H1 (cell line): ENCODE results near the gene PGA5. TPM values are rescaled to one million over a fixed set of nuclear protein-coding genes. Genes with fewer than 3 reads are reported as not detected.

Experiments used
- CTCF ChIA-PET: fragments of 300-600 bp; sonication (Branson Sonifier 250); formaldehyde crosslinking; loops from one replicate; lab custom pipeline; 2021; ENCODE audit not compliant: partially characterized antibody; lab: Charles Lee
- POLR2A ChIA-PET: fragments of 300-600 bp; sonication (Branson Sonifier 250); formaldehyde crosslinking; loops from one replicate; lab custom pipeline; 2021; ENCODE audit warnings: inconsistent platforms; ENCODE audit not compliant: partially characterized antibody; lab: Charles Lee
- DNase-seq, 2 experiments: peaks; one replicate each; pipeline versions ENCODE4 v3.0.0 to v3.0.0-alpha.2; 2010 to 2022; ENCODE audit warnings: low spot score in 2 of 2, low read depth in 1 of 2, mixed read lengths in 1 of 2
- FAIRE-seq: peaks from 2 replicates; lab custom pipeline; 2011; peaks lifted over from hg19 to GRCh38; lab: Jason Lieb, UNC
- H2AFZ ChIP-seq: 2 replicates; pipeline ENCODE4 v1.8.1; 2012; ENCODE audit warnings: low read length, inconsistent platforms
- H2AK5ac ChIP-seq: 2 replicates; pipeline ENCODE4 v1.6.1; 2013; ENCODE audit warnings: low read depth, low read length
- H2BK120ac ChIP-seq: replicated peaks from 2 replicates; pipeline ENCODE3; 2013; ENCODE audit warnings: low read depth, low read length, inconsistent platforms
- H2BK12ac ChIP-seq: 2 replicates; pipeline ENCODE4 v1.6.1; 2013; ENCODE audit warnings: low read depth, low read length
- H2BK15ac ChIP-seq: 2 replicates; pipeline ENCODE4 v1.6.1; 2013; ENCODE audit warnings: low read length
- H2BK20ac ChIP-seq: 2 replicates; pipeline ENCODE4 v1.6.1; 2013; ENCODE audit warnings: low read length
- H2BK5ac ChIP-seq: 2 replicates; pipeline ENCODE4 v1.6.1; 2013; ENCODE audit warnings: low read depth, low read length
- H3K14ac ChIP-seq: 2 replicates; pipeline ENCODE4 v1.6.1; 2013; ENCODE audit warnings: inconsistent platforms; ENCODE audit not compliant: insufficient read length
- H3K18ac ChIP-seq: 2 replicates; pipeline ENCODE4 v1.6.1; 2013; ENCODE audit warnings: low read length; ENCODE audit errors: extremely low read depth
- H3K23ac ChIP-seq: 2 replicates; pipeline ENCODE4 v1.6.1; 2013; ENCODE audit warnings: inconsistent platforms; ENCODE audit not compliant: insufficient read length
- H3K23me2 ChIP-seq: 2 replicates; pipeline ENCODE4 v1.6.1; 2013; ENCODE audit warnings: low read depth, low read length
- H3K27ac ChIP-seq: 2 replicates; pipeline ENCODE4 v1.6.1; 2011; ENCODE audit warnings: low read depth, low read length, inconsistent platforms
- H3K27me3 ChIP-seq, 4 experiments: replicated peaks in 1 of 4; 1 replicate in 1 of 4; 2 replicates in 3 of 4; pipeline versions ENCODE4 v1.6.1 to v1.8.1; 2011 to 2013; ENCODE audit warnings: low read length in 3 of 4, mild to moderate bottlenecking in 3 of 4, inconsistent platforms in 2 of 4, mixed read lengths in 2 of 4, moderate library complexity in 1 of 4; ENCODE audit not compliant: control insufficient read depth in 3 of 4, insufficient read depth in 3 of 4; ENCODE audit errors: extremely low read depth in 1 of 4
- H3K36me3 ChIP-seq, 4 experiments: 2 replicates each; pipeline versions ENCODE4 v1.6.1 to v1.8.1; 2011 to 2013; ENCODE audit warnings: mild to moderate bottlenecking in 4 of 4, low read length in 3 of 4, moderate library complexity in 2 of 4, control low read depth in 1 of 4, inconsistent platforms in 1 of 4; ENCODE audit not compliant: insufficient read depth in 4 of 4, control insufficient read depth in 2 of 4
- H3K4ac ChIP-seq: replicated peaks from 2 replicates; pipeline ENCODE3; 2013; ENCODE audit warnings: low read length, low read depth, mixed read lengths, inconsistent platforms; ENCODE audit not compliant: insufficient read length
- H3K4me1 ChIP-seq, 4 experiments: replicated peaks in 1 of 4; 1 replicate in 1 of 4; 2 replicates in 3 of 4; pipeline versions ENCODE4 v1.6.1 to v1.8.1; 2011 to 2013; ENCODE audit warnings: low read length in 3 of 4, inconsistent platforms in 2 of 4, mixed read lengths in 1 of 4; ENCODE audit not compliant: insufficient read depth in 4 of 4, control insufficient read depth in 3 of 4
- H3K4me2 ChIP-seq, 2 experiments: 2 replicates each; pipeline versions ENCODE4 v1.6.1 to v1.8.1; 2011 to 2013; ENCODE audit warnings: low read depth in 2 of 2, low read length in 2 of 2, control low read depth in 1 of 2, inconsistent platforms in 1 of 2, mild to moderate bottlenecking in 1 of 2; ENCODE audit not compliant: insufficient read depth in 1 of 2
- H3K4me3 ChIP-seq, 4 experiments: fragments of 200-600, 300-600 bp in 1 of 4; sonication (generic), shearing (Covaris generic), sonication (Bioruptor Twin) in 1 of 4; 2 replicates each; pipeline versions ENCODE4 v1.5.1 to v1.8.1; 2011 to 2016; ENCODE audit warnings: low read length in 4 of 4, low read depth in 3 of 4, control low read depth in 2 of 4, inconsistent platforms in 2 of 4, mild to moderate bottlenecking in 2 of 4, mixed read lengths in 1 of 4, moderate library complexity in 1 of 4; ENCODE audit not compliant: insufficient read depth in 2 of 4; ENCODE audit errors: extremely low read depth in 1 of 4
- H3K56ac ChIP-seq: replicated peaks from 2 replicates; pipeline ENCODE3; 2013; ENCODE audit warnings: low read depth, mild to moderate bottlenecking, mixed read lengths, low read length, inconsistent platforms; ENCODE audit not compliant: insufficient read length
- H3K79me1 ChIP-seq: 2 replicates; pipeline ENCODE4 v1.6.1; 2013; ENCODE audit warnings: low read depth, low read length, control low read depth
- H3K79me2 ChIP-seq, 2 experiments: 2 replicates each; pipeline versions ENCODE4 v1.6.1 to v1.8.1; 2012 to 2013; ENCODE audit warnings: low read length in 2 of 2, mild to moderate bottlenecking in 2 of 2, inconsistent platforms in 1 of 2; ENCODE audit not compliant: insufficient read depth in 2 of 2, control insufficient read depth in 1 of 2
- H3K9ac ChIP-seq, 4 experiments: replicated peaks in 1 of 4; 1 replicate in 1 of 4; 2 replicates in 3 of 4; pipeline versions ENCODE4 v1.6.1 to v1.8.1; 2011 to 2013; ENCODE audit warnings: low read depth in 3 of 4, low read length in 3 of 4, control low read depth in 2 of 4, mild to moderate bottlenecking in 2 of 4, moderate library complexity in 2 of 4, inconsistent platforms in 1 of 4; ENCODE audit errors: extremely low read depth in 1 of 4
- H3K9me3 ChIP-seq, 2 experiments: 2 replicates each; pipeline versions ENCODE4 v1.6.1 to v1.8.1; 2012 to 2013; ENCODE audit warnings: mild to moderate bottlenecking in 2 of 2, moderate library complexity in 2 of 2, control low read depth in 1 of 2, inconsistent platforms in 1 of 2, low read depth in 1 of 2, low read length in 1 of 2, mixed read lengths in 1 of 2; ENCODE audit not compliant: insufficient read depth in 2 of 2
- H4K20me1 ChIP-seq, 2 experiments: replicated peaks in 1 of 2; 2 replicates each; pipeline versions ENCODE3 to v1.8.1; 2011 to 2013; ENCODE audit warnings: inconsistent platforms in 2 of 2, low read length in 2 of 2, mild to moderate bottlenecking in 1 of 2; ENCODE audit not compliant: insufficient read depth in 2 of 2, control insufficient read depth in 1 of 2
- H4K5ac ChIP-seq: 2 replicates; pipeline ENCODE4 v1.6.1; 2013; ENCODE audit warnings: low read length, low read depth, mixed read lengths, inconsistent platforms; ENCODE audit not compliant: insufficient read length
- H4K8ac ChIP-seq: 2 replicates; pipeline ENCODE4 v1.8.0; 2013; ENCODE audit warnings: mild to moderate bottlenecking, moderate library complexity, low read length, inconsistent platforms; ENCODE audit not compliant: insufficient read depth; ENCODE audit errors: extremely low read depth
- H4K91ac ChIP-seq: replicated peaks from 2 replicates; pipeline ENCODE3; 2013; ENCODE audit warnings: low read length, mixed read lengths, inconsistent platforms; ENCODE audit not compliant: insufficient read length
- ASH2L ChIP-seq: fragments of 200-600, 300-600 bp; sonication (generic); IDR thresholded peaks from one replicate; pipeline ENCODE4 v1.7.1; 2017; ENCODE audit warnings: low read length
- BRCA1 ChIP-seq: IDR thresholded peaks from 2 replicates; pipeline ENCODE4 v1.6.1; 2012; ENCODE audit warnings: low read depth, low read length, improper control_type of control experiment
- POLR2A ChIP-seq, 2 experiments: IDR thresholded peaks; 1 replicate in 1 of 2; 2 replicates in 1 of 2; pipeline ENCODE4 v1.6.1; 2011; ENCODE audit warnings: low read depth in 2 of 2, low read length in 2 of 2, mild to moderate bottlenecking in 2 of 2; ENCODE audit errors: control extremely low read depth in 1 of 2
- POLR2AphosphoS5 ChIP-seq: IDR thresholded peaks from 2 replicates; pipeline ENCODE4 v1.6.1; 2011; ENCODE audit warnings: low read depth, low read length
- SP1 ChIP-seq: IDR thresholded peaks from 2 replicates; pipeline ENCODE4 v1.6.1; 2011; ENCODE audit warnings: low read depth, low read length
- SP2 ChIP-seq: IDR thresholded peaks from 2 replicates; pipeline ENCODE4 v1.6.1; 2012; ENCODE audit warnings: mild to moderate bottlenecking, low read length, inconsistent platforms
- SP4 ChIP-seq: IDR thresholded peaks from 2 replicates; pipeline ENCODE4 v1.6.1; 2012; ENCODE audit warnings: low read length, inconsistent platforms
- TAF1 ChIP-seq: IDR thresholded peaks from 2 replicates; pipeline ENCODE4 v1.6.1; 2011; ENCODE audit warnings: mild to moderate bottlenecking, low read depth, low read length
- TCF12 ChIP-seq: IDR thresholded peaks from 2 replicates; pipeline ENCODE4 v1.6.1; 2011; ENCODE audit warnings: low read depth, mild to moderate bottlenecking, low read length
- YY1 ChIP-seq: IDR thresholded peaks from 2 replicates; pipeline ENCODE4 v1.6.1; 2011; ENCODE audit warnings: low read depth, mild to moderate bottlenecking, low read length
- WGBS, 2 experiments: shearing (Covaris generic) in 1 of 2; methylation state at CpG; one replicate each; pipeline versions ENCODE4 v1.1.6 to v1.1.7; 2013 to 2015; ENCODE audit warnings: low lambda C conversion rate in 2 of 2, mixed read lengths in 2 of 2, inconsistent platforms in 1 of 2, low coverage in 1 of 2, missing lambda C conversion rate in 1 of 2; ENCODE audit not compliant: insufficient replicate concordance in 2 of 2, insufficient coverage in 1 of 2, insufficient read length in 1 of 2; ENCODE audit errors: extremely low coverage in 1 of 2, missing lambda C conversion rate in 1 of 2; 5-methylcytosine and 5-hydroxymethylcytosine counted together
- polyA plus RNA-seq, 7 experiments: library from polyadenylated mRNA; depleted of rRNA in 3 of 7; stranded (reverse) in 5 of 7; unstranded in 2 of 7; fragments of >200 nt in 5 of 7; fragments of 200-250 nt in 2 of 7; gene quantifications; 1 replicate in 5 of 7; 2 replicates in 1 of 7; 4 replicates in 1 of 7; pipeline versions ENCODE4 v1.2.1 to v1.2.3, GENCODE V29; 2011 to 2013; ENCODE audit warnings: missing spikeins in 2 of 7, mixed read lengths in 2 of 7
- total RNA-seq: library from RNA; stranded (reverse); fragmentation: NEBNext Ultra II Directional; extraction: Animal tissue kit (Norgen Biotek cat#: 25700); gene quantifications from 2 replicates; pipeline ENCODE4 v1.2.1, GENCODE V29; 2021
- TF ChIP-seq, protein P1 (sequence below): IDR thresholded peaks from 2 replicates; pipeline ENCODE4 v1.6.1; 2012; ENCODE audit warnings: inconsistent platforms
- TF ChIP-seq, protein P2 (sequence below): IDR thresholded peaks from 2 replicates; pipeline ENCODE4 v1.6.1; 2012; ENCODE audit warnings: inconsistent platforms

Gene PGA5
- total and polyA plus RNA-seq, 2 of the 8 experiments (the other 6 are each of a cell fraction or from before 2014, with no cell fraction given): 0.67 to 2.0 TPM

DNA sequence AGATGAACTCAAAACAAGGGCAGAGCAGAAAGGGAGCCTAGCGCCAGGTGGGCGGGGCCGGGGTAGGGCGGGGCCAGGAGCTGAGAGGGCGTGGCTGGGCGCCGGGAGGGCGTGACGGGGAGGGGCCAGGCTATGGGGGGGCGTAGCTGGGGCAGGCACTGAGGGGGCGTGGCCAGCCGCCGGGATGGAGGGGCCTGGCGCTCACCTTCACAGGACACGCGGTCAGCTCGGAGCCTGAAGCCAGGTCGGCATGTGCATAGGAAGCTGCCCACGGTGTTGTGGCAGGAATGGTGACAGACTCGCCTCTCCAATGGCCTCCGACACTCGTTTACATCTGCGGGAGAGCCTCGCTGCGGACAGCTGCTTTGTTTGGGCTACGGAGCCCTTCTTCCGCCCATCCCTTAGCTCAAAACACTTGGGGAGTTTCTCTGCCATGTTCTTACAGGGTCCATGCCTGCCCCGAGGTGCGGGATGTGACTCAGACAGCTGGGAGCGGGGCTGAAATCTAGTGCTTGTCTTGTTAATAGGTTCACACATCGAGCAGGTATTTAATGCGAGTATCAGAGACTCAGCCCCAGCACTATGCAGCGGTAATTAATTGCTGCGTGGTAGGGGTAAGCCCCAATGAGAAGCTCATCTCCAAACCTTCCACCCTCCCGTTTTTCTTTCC, 40.7 kb downstream of the PGA5 start:
- Histone ChIP-seq H3K4me1 (peaks cover 0 to 8% (median 5%) of the 10 kb centered on the region in 4 experiments; a peak in 4 of 7 replicates), H3K23me2 (no peaks in the 10 kb centered on the region), H3K79me1 (no peaks in the 10 kb centered on the region), H3K4ac (no peak overlapping the region), H2AFZ (0 out of 2 replicates have a peak overlapping the region, but pooled peaks have one; percentile 43), H3K36me3 (peaks cover 2 to 9% (median 4%) of the 10 kb centered on the region in 4 experiments; a peak in 5 of 8 replicates), H4K8ac (peak overlapping the region; percentile 89; the same call in 1 of the 2 replicates), H3K4me2 (peak overlapping the region; percentile 58 to 63), H3K9me3 (no peaks in the 10 kb centered on the region; a peak in 1 of 4 replicates), H3K4me3 (peak overlapping the region in 3 of 4 experiments; percentile 17 to 28 (median 23); a peak in 2 of 8 replicates), H3K79me2 (no peaks in the 10 kb centered on the region), H4K91ac (no peak overlapping the region), H3K56ac (peak overlapping the region; percentile 33), H3K14ac (no peak overlapping the region), H4K5ac (peak overlapping the region; percentile 29), H2AK5ac (no peak overlapping the region), H2BK20ac (no peak overlapping the region), H2BK5ac (no peak overlapping the region), H3K23ac (no peak overlapping the region), H4K20me1 (peaks cover 0 to 5% of the 10 kb centered on the region in 2 experiments), H3K18ac (no peak overlapping the region), H3K27me3 (peaks cover 0 to 5% (median under 1%) of the 10 kb centered on the region in 4 experiments; a peak in 4 of 7 replicates), H2BK15ac (no peak overlapping the region), H3K9ac (peak overlapping the region in 2 of 4 experiments; percentile 20 to 41; a peak in 3 of 7 replicates), H2BK12ac (peak overlapping the region; percentile 41; the same call in 1 of the 2 replicates), H2BK120ac (no peak overlapping the region), H3K27ac (no peak overlapping the region)
- 0 out of 2 replicates have a peak, but pooled peaks have one; percentile 38 for TF ChIP-seq SP4
- no peak for TF ChIP-seq TCF12
- peak; percentile 59 for TF ChIP-seq TAF1
- peak; percentile 57; the same call in 1 of the 2 replicates for TF ChIP-seq YY1
- TF ChIP-seq POLR2AphosphoS5: peak; percentile 85
- TF ChIP-seq, protein P1, sequence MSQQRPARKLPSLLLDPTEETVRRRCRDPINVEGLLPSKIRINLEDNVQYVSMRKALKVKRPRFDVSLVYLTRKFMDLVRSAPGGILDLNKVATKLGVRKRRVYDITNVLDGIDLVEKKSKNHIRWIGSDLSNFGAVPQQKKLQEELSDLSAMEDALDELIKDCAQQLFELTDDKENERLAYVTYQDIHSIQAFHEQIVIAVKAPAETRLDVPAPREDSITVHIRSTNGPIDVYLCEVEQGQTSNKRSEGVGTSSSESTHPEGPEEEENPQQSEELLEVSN: peak; percentile 93
- peak; percentile 30 for TF ChIP-seq ASH2L
- peak in 1 of 2 experiments; percentile 77; a peak in 2 of 3 replicates for TF ChIP-seq POLR2A (IDR thresholded peaks at IDR 0.05; ENCODE audit: control extremely low read depth in 1 of 2, low read depth in 2 of 2, low read length in 2 of 2)
- TF ChIP-seq SP2: no peak
- no peak for TF ChIP-seq BRCA1
- TF ChIP-seq SP1: peak; percentile 58; the same call in 1 of the 2 replicates
- TF ChIP-seq, protein P2, sequence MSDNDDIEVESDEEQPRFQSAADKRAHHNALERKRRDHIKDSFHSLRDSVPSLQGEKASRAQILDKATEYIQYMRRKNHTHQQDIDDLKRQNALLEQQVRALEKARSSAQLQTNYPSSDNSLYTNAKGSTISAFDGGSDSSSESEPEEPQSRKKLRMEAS: peak; percentile 98
- DNase-seq (peak; percentile 62 to 96), FAIRE-seq (no peak)
- CTCF ChIA-PET: interaction anchor here (0.6 to 1.7 kb wide), 11 partner anchors 9 to 153 kb away, joined by 3 to 5 read pairs (median 3); partner anchors contain the start of gene VWCE
- 42% methylated on average over 25 of the region's 35 CpGs; no CpG with 5 or more reads in 1 of the 2 experiments for WGBS, 2 experiments
- POLR2A ChIA-PET: interaction anchor here (0.9 to 4.5 kb wide), 10 partner anchors 9 to 148 kb away, joined by 3 to 54 read pairs (median 4); partner anchors contain the start of genes CPSF7, CYB561A3, SDHAF2 and TMEM138
